HG02981 (cell line): Measurements from ENCODE around the gene NEMF.
A peak's percentile ranks its signal among the peaks of the same experiment; 100 is the strongest.
"Not testable (repeated sequence)": the region's sequence is repeated elsewhere in the genome, so short reads cannot be mapped to it uniquely, and the experiment has no call there.

ENCODE experiments used
- ATAC-seq: cut with Tn5 transposase; IDR thresholded peaks from one replicate; pipeline ENCODE4 v1.9.1; 2021; ENCODE audit warnings: mild to moderate bottlenecking, moderate library complexity; ENCODE audit not compliant: unreplicated experiment

NEMF gene, protein sequence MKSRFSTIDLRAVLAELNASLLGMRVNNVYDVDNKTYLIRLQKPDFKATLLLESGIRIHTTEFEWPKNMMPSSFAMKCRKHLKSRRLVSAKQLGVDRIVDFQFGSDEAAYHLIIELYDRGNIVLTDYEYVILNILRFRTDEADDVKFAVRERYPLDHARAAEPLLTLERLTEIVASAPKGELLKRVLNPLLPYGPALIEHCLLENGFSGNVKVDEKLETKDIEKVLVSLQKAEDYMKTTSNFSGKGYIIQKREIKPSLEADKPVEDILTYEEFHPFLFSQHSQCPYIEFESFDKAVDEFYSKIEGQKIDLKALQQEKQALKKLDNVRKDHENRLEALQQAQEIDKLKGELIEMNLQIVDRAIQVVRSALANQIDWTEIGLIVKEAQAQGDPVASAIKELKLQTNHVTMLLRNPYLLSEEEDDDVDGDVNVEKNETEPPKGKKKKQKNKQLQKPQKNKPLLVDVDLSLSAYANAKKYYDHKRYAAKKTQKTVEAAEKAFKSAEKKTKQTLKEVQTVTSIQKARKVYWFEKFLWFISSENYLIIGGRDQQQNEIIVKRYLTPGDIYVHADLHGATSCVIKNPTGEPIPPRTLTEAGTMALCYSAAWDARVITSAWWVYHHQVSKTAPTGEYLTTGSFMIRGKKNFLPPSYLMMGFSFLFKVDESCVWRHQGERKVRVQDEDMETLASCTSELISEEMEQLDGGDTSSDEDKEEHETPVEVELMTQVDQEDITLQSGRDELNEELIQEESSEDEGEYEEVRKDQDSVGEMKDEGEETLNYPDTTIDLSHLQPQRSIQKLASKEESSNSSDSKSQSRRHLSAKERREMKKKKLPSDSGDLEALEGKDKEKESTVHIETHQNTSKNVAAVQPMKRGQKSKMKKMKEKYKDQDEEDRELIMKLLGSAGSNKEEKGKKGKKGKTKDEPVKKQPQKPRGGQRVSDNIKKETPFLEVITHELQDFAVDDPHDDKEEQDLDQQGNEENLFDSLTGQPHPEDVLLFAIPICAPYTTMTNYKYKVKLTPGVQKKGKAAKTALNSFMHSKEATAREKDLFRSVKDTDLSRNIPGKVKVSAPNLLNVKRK

DNA sequence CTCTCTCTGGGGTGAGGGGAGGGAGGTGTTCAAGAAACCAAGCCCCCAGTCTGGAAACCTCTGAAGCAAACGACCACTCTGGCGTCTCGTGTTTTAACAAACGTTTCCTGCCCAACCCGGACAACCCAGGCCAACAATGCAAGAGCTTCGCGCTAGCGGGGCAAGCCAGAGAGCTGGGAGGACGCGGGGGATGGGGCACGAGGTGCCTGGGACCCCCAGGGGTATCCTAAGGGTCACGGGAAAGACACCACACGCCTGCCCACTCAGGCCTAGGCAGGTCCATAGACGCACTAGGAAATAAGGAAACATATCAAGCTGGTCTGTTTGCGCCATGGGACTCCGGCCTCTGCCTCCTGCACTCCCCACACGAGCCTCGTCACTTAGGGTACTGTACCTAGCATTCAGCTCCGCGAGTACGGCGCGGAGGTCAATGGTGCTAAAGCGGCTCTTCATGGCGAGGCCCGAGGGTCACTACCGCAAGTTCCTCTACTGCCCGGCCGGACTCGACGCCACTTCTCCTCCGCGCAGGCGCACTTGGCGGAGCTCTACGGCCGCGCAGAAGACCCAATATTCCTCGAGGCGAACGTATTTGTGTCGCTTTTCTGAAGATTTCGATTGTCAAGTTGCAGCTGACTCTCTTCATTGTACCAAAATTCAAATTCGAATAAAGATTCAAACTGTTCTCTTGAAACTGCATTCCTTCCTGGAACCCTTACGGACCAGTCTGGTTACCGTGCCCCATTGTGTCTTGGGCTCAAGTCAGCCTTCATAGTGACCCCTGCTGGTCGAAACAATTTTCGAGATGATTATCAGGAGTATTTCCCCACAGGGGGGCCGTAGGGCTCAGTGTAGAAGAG is at the start of gene NEMF:
TSS of gene NEMF (minus strand) at position 488 of the 857 bp plus-strand sequence. CDS start at position 453, 35 bp downstream.
- ATAC-seq: peak; percentile 86

- no peak for ATAC-seq
These were observed 48.4 kb upstream of the NEMF start for GRCh38 chr14:49900973-49901372.

DNA sequence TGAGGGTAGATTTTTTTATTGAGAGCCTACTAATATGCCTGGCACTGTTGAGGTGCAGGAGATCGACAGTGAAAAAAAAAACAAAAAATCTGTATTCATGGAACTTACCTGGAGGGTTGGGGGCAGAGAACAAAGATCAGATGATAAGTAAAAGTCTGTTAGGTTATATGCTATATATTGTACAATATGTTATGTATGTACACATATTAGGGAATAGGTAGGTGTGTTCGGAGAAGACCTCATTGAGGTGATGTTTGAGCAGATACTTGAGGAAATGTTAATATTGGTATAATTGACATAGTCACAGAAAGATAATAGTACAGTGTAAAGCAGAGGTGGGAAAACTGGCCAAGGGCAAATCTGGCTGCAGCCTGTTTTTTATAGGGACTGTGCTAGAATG is 45.9 kb upstream of the NEMF start:
- no peak for ATAC-seq

DNA sequence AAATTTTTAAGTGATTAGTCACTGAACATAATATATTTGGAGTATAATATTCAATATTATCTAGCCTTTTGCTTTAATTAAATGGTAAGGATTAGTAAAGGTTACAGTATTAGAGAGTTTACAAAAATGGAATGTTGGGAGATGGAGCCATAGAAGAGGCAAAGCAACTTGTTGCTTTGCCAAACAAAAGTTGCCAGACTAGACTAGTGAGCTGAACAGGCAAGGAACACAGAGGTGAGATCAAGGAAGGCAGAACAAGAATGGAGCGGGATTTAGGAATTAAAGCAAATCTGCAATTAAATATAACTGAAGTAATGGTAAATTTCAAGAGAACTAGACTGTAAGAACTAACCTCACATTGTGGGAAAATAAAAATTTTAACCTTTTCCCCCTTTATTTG is 45.4 kb upstream of the NEMF start:
- no peak for ATAC-seq

- ATAC-seq: no peak
These were observed 44.8 kb upstream of the NEMF start for GRCh38 chr14:49897414-49897813.

DNA sequence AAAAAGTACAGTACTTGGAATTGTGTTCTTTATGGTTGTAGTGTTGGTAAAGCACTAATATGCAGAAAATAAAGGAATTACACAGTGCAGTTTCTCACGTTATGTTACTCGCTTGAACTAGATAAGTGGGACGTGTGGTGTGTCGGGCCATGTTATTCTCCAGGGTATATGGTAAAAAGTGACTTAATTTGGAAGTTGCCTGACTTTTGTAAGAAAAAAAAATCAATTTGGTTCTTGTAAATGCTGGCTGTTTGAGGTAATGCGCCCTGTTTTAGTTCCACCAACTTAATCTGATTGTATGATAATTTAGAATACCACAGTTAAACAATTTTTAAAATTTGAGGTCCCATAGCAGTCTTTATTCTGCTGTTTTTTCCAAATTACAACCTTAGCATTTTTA is 44.4 kb upstream of the NEMF start:
- ATAC-seq: no peak

DNA sequence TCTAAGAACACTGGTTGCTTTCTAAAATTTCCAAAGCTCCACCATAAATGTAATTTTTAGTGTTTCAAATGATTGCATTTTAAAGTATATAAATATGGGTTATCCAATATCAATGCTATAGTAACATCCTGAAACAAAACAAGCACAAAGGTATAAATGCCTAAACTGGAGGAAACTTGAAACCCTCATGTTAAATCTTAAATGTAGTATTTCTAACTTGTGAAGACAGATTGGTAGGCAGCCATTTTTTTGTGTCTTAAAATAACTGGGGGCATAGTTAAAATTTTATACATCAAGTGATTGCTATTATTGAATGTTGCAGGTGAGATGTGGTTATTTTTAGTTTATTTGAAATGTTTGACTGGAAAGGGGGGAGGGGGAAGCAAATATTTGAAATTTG is 43.7 kb upstream of the NEMF start:
- ATAC-seq: not testable (repeated sequence)

DNA sequence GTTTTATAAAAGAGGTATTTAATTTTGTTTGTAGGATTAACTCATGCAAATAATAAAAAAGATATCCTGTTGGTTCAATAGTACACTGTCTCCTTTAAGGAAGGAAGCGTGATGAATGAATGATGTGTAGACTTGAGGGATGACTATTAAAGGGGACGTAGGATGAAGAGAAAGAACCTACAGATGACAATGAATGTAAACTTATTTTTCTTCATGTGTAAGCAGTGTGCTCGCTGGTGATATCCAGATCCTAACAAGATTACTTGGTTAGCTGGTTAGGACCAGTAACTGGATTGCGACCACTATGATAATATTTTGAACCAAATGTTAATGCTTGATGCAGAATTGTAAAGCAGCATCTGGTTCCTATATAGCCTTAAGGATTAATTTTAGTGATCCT is 42.9 kb upstream of the NEMF start:
- ATAC-seq: no peak

DNA sequence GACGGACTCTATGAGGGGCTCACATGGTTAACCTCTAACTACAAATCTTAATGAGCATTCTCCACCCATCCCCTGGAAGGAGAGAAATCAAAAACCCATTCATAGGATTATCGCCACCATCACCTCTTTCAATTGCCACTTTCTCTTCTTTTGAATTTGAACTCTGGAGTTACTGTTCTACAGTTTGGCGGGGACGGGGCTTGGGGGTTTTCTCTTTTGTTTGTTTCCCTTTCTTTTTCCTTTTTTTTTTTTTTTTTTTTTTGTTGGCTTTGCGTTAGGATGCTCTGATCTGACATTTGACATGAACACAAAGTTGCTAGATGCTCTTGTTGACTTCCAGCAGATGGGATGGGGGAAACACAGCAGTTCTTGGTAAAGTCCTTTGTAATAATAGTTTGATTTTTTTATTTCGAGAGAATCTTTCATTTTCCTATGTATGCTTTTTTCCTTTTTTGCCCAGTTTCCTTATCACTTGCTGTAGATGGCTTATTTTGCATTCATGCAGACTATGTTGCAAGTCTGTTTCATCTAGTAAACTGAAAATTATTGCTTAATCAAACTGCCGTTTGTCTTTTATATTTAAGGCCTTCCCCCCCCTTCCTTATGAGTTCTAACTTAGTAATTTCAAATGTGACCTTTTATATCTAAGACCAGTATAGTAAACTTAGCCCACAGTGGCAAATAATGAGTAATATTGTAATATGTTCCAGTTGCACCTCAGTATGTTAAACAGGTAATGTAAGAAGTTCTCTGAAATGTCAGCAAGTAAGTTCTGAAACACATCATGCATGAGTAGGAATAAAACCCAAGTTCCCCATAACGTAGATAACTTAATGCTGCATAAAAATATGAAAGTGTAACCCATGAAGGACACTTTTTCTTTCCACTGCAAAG is 41.9 kb upstream of the NEMF start:
- not testable (repeated sequence) for ATAC-seq

DNA sequence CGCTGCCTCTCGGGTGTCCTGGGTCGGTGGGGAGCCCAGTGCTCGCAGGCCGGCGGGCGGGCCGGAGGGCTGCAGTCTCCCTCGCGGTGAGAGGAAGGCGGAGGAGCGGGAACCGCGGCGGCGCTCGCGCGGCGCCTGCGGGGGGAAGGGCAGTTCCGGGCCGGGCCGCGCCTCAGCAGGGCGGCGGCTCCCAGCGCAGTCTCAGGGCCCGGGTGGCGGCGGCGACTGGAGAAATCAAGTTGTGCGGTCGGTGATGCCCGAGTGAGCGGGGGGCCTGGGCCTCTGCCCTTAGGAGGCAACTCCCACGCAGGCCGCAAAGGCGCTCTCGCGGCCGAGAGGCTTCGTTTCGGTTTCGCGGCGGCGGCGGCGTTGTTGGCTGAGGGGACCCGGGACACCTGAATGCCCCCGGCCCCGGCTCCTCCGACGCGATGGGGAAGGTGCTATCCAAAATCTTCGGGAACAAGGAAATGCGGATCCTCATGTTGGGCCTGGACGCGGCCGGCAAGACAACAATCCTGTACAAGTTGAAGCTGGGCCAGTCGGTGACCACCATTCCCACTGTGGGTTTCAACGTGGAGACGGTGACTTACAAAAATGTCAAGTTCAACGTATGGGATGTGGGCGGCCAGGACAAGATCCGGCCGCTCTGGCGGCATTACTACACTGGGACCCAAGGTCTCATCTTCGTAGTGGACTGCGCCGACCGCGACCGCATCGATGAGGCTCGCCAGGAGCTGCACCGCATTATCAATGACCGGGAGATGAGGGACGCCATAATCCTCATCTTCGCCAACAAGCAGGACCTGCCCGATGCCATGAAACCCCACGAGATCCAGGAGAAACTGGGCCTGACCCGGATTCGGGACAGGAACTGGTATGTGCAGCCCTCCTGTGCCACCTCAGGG is 41.0 kb upstream of the NEMF start:
- ATAC-seq: peak; percentile 37

GRCh38 chr14:49892636-49893308 is 40.2 kb upstream of the NEMF start, which contains the start of gene ARF6:
Gene ARF6 (plus strand): TSS chr14:49893082. CDS start chr14:49893737, 655 bp downstream.
- peak; percentile 82 for ATAC-seq

DNA sequence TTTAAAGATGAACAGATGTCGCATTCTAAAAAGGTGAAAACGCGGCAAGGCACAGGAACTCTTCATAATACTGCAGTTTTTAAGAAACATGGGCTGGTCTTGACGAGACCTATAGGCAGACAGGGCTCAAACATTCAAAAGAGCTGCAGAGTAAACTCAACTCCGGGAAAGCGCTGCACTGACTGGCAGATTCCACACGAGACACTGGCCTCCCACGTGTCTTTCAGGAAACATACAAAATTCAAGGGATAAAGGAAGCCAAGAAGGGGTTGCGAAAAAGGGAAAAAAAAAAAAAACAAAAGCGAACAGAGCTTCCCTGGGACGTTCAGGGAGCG is 39.7 kb upstream of the NEMF start:
- peak; percentile 34 for ATAC-seq

GRCh38 chr14:49888293-49888692 is 35.7 kb upstream of the NEMF start:
- ATAC-seq: no peak

DNA sequence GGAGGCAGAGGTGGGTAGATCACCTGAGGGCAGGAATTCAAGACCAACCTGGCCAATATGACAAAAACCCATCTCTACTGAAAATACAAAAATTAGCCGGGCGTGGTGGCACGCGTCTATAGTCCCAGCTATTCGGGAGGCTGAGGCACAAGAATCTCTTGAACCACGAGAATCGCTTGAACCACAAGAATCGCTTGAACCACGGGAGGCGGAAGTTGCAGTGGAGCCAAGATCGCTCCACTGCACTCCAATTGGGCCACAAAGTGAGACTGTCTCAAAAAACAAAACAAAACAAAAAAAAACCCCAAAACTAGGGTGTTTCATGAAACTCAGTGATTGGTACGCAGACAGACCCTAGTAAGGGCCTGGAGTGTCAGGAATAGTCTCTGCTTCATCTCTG is 33.9 kb upstream of the NEMF start:
- ATAC-seq: no peak

- no peak for ATAC-seq
These were observed 30.5 kb upstream of the NEMF start for GRCh38 chr14:49882826-49883694.

DNA sequence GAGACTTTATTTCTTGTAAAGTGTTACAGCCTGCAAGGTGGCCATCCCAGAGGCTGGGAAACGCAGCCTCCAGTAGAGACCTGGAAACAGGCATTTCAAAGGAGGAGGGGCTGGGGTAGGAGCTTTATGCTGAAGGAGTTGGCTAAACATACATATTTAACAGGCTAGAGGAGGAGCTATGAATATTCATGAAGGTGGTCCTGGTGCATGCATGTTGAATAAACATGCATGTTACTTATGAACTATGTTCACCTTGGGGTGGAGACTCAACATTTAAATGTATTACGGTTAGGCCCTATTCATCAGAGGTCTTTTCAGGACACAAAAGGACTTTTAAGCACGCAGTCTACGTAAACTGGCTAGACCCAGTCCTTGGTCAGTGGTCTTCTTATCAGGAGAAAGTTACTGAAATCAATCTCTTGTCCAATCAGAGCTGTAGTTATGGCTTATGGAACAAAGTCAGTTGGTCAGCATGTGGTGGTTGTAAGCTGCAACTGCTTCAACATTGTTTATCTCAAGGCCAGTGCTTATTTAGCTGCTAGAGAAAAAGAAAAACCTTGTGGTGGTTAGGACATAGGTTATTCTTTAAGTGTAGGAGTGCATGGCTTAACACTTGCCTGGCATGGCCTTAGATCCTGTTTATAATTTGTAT is 28.9 kb upstream of the NEMF start:
- no peak for ATAC-seq
